WTC11 (cell line): ENCODE data around the gene MTMR6. TPM values are rescaled to one million over a fixed set of nuclear protein-coding genes. Genes with fewer than 3 reads are reported as not detected.

Source experiments
- AR ChIP-seq: fragments of 250-450 bp; sonication (Bioruptor Pico); IDR thresholded peaks from 2 replicates; pipeline ENCODE4 v1.9.0; 2021; ENCODE audit warnings: mild to moderate bottlenecking
- ATF1 ChIP-seq: sonication (generic); formaldehyde crosslinking; IDR thresholded peaks from 2 replicates; pipeline ENCODE4 v1.8.1; 2023; ENCODE audit warnings: mild to moderate bottlenecking, moderate library complexity, missing genetic modification reagents
- ATF2 ChIP-seq: sonication (generic); formaldehyde crosslinking; IDR thresholded peaks from 2 replicates; pipeline ENCODE4 v1.8.1; 2022; ENCODE audit warnings: low read depth, missing genetic modification reagents, borderline replicate concordance
- CBFB ChIP-seq: sonication (generic); formaldehyde crosslinking; IDR thresholded peaks from 2 replicates; pipeline ENCODE4 v1.8.1; 2022; ENCODE audit warnings: mild to moderate bottlenecking, low read depth, missing genetic modification reagents
- CREM ChIP-seq: sonication (generic); formaldehyde crosslinking; IDR thresholded peaks from 2 replicates; pipeline ENCODE4 v1.8.1; 2022; ENCODE audit warnings: mild to moderate bottlenecking, missing genetic modification reagents, moderate library complexity
- E2F4 ChIP-seq: sonication (generic); formaldehyde crosslinking; IDR thresholded peaks from 2 replicates; pipeline ENCODE4 v1.8.1; 2022; ENCODE audit warnings: low read depth, mild to moderate bottlenecking, moderate library complexity, missing genetic modification reagents, borderline replicate concordance
- ELF4 ChIP-seq: sonication (generic); formaldehyde crosslinking; IDR thresholded peaks from 2 replicates; pipeline ENCODE4 v1.8.1; 2022; ENCODE audit warnings: low read depth, mild to moderate bottlenecking, moderate library complexity, missing genetic modification reagents
- EMX1 ChIP-seq: fragments of 250-450 bp; sonication (Bioruptor Pico); IDR thresholded peaks from 2 replicates; pipeline ENCODE4 v1.8.0; 2021; ENCODE audit warnings: mild to moderate bottlenecking
- ERG ChIP-seq: fragments of 250-450 bp; sonication (Bioruptor Pico); IDR thresholded peaks from 2 replicates; pipeline ENCODE4 v1.8.0; 2021; ENCODE audit warnings: mild to moderate bottlenecking
- GABPB1 ChIP-seq: sonication (generic); formaldehyde crosslinking; IDR thresholded peaks from 2 replicates; pipeline ENCODE4 v1.8.1; 2023; ENCODE audit warnings: mild to moderate bottlenecking, missing genetic modification reagents
- IRF1 ChIP-seq: sonication (generic); formaldehyde crosslinking; IDR thresholded peaks from 2 replicates; pipeline ENCODE4 v1.8.0; 2023; ENCODE audit warnings: missing genetic modification reagents
- JUN ChIP-seq: sonication (generic); formaldehyde crosslinking; IDR thresholded peaks from 2 replicates; pipeline ENCODE4 v1.8.0; 2023; ENCODE audit warnings: mild to moderate bottlenecking, missing genetic modification reagents
- NFATC4 ChIP-seq: fragments of 250-450 bp; sonication (Bioruptor Pico); IDR thresholded peaks from 2 replicates; pipeline ENCODE4 v1.9.0; 2021; ENCODE audit warnings: mild to moderate bottlenecking
- NFE2L1 ChIP-seq: sonication (generic); formaldehyde crosslinking; IDR thresholded peaks from 2 replicates; pipeline ENCODE4 v1.8.1; 2023; ENCODE audit warnings: missing genetic modification reagents
- NFYB ChIP-seq: sonication (generic); formaldehyde crosslinking; conservative IDR thresholded peaks from 2 replicates; pipeline ENCODE4 v1.8.0; 2022; ENCODE audit warnings: low read depth, missing genetic modification reagents
- NR1H2 ChIP-seq: sonication (generic); formaldehyde crosslinking; IDR thresholded peaks from 2 replicates; pipeline ENCODE4 v1.9.0; 2021; ENCODE audit warnings: mild to moderate bottlenecking, moderate library complexity, missing genetic modification reagents
- PRRX2 ChIP-seq: fragments of 250-450 bp; sonication (Bioruptor Pico); IDR thresholded peaks from 2 replicates; pipeline ENCODE4 v1.8.0; 2021; ENCODE audit warnings: mild to moderate bottlenecking
- SP1 ChIP-seq: sonication (generic); formaldehyde crosslinking; conservative IDR thresholded peaks from 2 replicates; pipeline ENCODE4 v1.8.1; 2022; ENCODE audit warnings: missing genetic modification reagents
- TCF7 ChIP-seq: sonication (generic); formaldehyde crosslinking; IDR thresholded peaks from 2 replicates; pipeline ENCODE4 v1.8.0; 2022; ENCODE audit warnings: mild to moderate bottlenecking, low read depth, missing genetic modification reagents, moderate library complexity
- TEAD1 ChIP-seq: sonication (generic); formaldehyde crosslinking; IDR thresholded peaks from 2 replicates; pipeline ENCODE4 v1.8.0; 2022; ENCODE audit warnings: mild to moderate bottlenecking, missing genetic modification reagents
- ZBTB21 ChIP-seq: sonication (generic); formaldehyde crosslinking; IDR thresholded peaks from 2 replicates; pipeline ENCODE4 v1.8.1; 2023; ENCODE audit warnings: mild to moderate bottlenecking, missing genetic modification reagents, borderline replicate concordance
- ZBTB43 ChIP-seq: sonication (generic); formaldehyde crosslinking; IDR thresholded peaks from 2 replicates; pipeline ENCODE4 v1.8.1; 2023; ENCODE audit warnings: mild to moderate bottlenecking, missing genetic modification reagents
- ZNF232 ChIP-seq: sonication (generic); formaldehyde crosslinking; IDR thresholded peaks from 2 replicates; pipeline ENCODE4 v1.8.0; 2022; ENCODE audit warnings: mild to moderate bottlenecking, missing genetic modification reagents
- ZNF281 ChIP-seq: sonication (generic); formaldehyde crosslinking; IDR thresholded peaks from 2 replicates; pipeline ENCODE4 v1.8.0; 2023; ENCODE audit warnings: mild to moderate bottlenecking, missing genetic modification reagents
- ZNF396 ChIP-seq: fragments of 250-450 bp; sonication (Bioruptor Pico); IDR thresholded peaks from 2 replicates; pipeline ENCODE4 v1.8.0; 2021; ENCODE audit warnings: mild to moderate bottlenecking, moderate library complexity, borderline replicate concordance
- total RNA-seq: library from RNA; stranded (reverse); gene quantifications from 3 replicates; pipeline ENCODE4 v1.2.3, GENCODE V29; 2021

The MTMR6 gene
- total RNA-seq, 1 experiment from 2014 or later, result 8.6 TPM

GRCh38 chr13:25301347-25302113 is 14.2 kb upstream of the MTMR6 start, which contains the start of gene NUP58 (continued):
- TF ChIP-seq AR (CRISPR knock-in tag) (no peak), NFATC4 (CRISPR knock-in tag) (no peak), ERG (CRISPR knock-in tag) (no peak), TEAD1 (CRISPR knock-in tag) (peak; percentile 88), NR1H2 (CRISPR knock-in tag) (no peak), ZNF281 (CRISPR knock-in tag) (peak; percentile 49; the same call in 1 of the 2 replicates), TCF7 (no peak), E2F4 (CRISPR knock-in tag) (peak; percentile 82; the same call in 1 of the 2 replicates), NFYB (no peak), ZNF232 (CRISPR knock-in tag) (0 out of 2 replicates have a peak, but pooled peaks have one; percentile 39), ATF1 (CRISPR knock-in tag) (0 out of 2 replicates have a peak, but pooled peaks have one; percentile 40), NFE2L1 (peak; percentile 89), CBFB (CRISPR knock-in tag) (0 out of 2 replicates have a peak, but pooled peaks have one; percentile 75), ZBTB43 (CRISPR knock-in tag) (peak; percentile 25; the same call in 1 of the 2 replicates), PRRX2 (CRISPR knock-in tag) (no peak), SP1 (peak; percentile 85), GABPB1 (CRISPR knock-in tag) (peak; percentile 89), JUN (CRISPR knock-in tag) (peak; percentile 55; the same call in 1 of the 2 replicates), ZBTB21 (CRISPR knock-in tag) (no peak), ELF4 (no peak), CREM (CRISPR knock-in tag) (peak; percentile 51; the same call in 1 of the 2 replicates), ZNF396 (CRISPR knock-in tag) (no peak), ATF2 (CRISPR knock-in tag) (no peak), EMX1 (CRISPR knock-in tag) (no peak), IRF1 (CRISPR knock-in tag) (peak; percentile 71; the same call in 1 of the 2 replicates)
